SW480 (cell line): ENCODE data around the gene OVOL2.
A peak's percentile ranks its signal among the peaks of the same experiment; 100 is the strongest.
"Not testable (repeated sequence)": the region's sequence is repeated elsewhere in the genome, so short reads cannot be mapped to it uniquely, and the experiment has no call there.

Experiments used
- DNase-seq: peaks from one replicate; pipeline ENCODE4 v3.0.0-alpha.2; 2016; ENCODE audit warnings: low spot score

OVOL2 gene

DNA sequence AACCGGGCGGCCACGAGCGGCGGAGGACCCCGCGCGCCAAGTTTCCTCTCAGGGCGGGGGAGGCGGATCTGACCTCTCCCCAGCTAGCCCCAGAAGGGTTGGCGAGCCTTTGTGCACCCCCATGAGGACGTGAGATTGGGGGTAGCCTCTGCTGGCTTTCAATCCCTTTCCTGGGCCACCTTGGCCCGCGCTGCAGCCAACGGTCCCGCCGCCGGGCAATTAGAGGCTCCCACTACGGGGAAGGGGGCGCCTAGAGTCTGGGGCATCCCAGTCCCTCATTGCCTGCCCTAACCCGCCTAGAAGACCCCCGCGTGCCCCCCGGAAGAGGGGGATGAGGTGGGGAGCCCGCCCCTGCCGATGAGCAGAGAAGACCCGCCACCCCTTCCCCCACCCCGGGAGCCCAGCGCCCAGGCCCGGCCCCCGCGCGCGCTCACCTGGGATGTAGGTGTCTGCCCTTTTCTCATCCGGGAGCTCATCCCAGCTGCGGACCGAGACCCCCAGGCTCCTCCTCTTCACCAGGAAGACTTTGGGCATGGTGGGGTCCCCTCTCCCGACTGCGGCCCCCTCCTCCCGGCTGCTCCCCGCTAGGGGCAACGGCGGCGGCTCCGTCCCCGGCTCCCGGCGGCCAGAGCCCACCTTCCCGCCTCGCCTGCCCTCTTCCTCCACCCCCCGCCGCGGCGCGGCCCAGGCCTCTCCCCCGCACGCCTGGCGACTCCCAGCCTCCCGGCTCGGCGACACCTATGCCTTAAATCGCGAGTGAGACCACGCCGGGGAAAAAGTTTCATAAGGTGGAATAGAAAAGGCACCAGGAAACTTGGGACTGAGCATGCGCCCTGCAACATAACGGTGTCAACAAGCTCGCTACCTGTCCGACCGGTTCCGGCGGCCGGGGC, at the start of gene OVOL2:
Gene OVOL2, minus strand, starts transcription at position 816 of the 893 bp plus-strand sequence. Its CDS starts 282 bp downstream, at position 534.
- DNase-seq, result peak; percentile 79

- DNase-seq, result no peak
Observed at GRCh38 chr20:18103497-18103896, 45.8 kb upstream of the OVOL2 start.

- DNase-seq, result no peak
Observed at GRCh38 chr20:18101125-18101810, 43.6 kb upstream of the OVOL2 start.

GRCh38 chr20:18100569-18100968, 42.9 kb upstream of the OVOL2 start:
- not testable (repeated sequence) for DNase-seq

- no peak for DNase-seq
Observed at GRCh38 chr20:18094191-18094590, 36.5 kb upstream of the OVOL2 start.

GRCh38 chr20:18093388-18093787, 35.7 kb upstream of the OVOL2 start:
- DNase-seq, result no peak

DNA sequence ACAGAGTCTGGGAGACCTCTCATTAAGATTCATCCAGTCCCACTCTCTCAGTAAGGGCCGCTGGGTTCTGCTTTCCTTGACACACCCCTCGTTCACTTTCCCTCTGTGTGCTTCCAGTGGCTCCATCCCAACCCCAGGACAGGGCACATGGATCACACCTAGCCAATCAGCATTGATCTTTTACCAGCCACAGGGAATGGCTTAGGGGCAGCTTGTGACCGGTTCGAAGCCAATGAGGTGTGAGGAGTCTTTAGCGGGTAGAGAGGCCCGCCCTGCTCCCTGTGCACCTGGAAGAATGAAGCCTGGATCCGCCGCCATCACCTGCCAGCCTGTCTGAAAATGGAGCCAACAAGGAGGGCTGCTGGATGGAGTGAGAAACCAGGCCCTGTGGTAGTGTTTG, 35.2 kb upstream of the OVOL2 start:
- DNase-seq, result no peak

- DNase-seq, result no peak
Observed at GRCh38 chr20:18091623-18092022, 33.9 kb upstream of the OVOL2 start.

- DNase-seq, result no peak
Observed at GRCh38 chr20:18090477-18090876, 32.8 kb upstream of the OVOL2 start.

DNA sequence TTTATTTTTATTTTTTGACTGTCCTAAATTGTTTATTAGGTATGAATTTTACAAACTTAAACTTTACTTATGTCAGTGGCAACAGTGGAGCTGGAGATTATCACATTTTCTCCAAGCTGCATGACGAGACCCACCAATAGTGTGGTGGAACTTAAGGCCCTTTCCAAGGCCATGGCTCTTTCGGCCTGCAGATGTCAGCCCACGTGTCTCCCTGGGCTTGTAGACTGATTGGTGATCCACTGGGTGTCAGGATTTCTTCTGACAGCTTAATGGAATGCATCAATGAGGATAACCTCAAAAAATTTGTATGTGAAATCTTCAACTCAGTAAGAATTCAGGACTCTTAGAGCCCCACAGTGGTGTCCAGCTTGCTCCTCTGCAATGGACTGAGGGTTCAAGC, 32.3 kb upstream of the OVOL2 start:
- no peak for DNase-seq

DNA sequence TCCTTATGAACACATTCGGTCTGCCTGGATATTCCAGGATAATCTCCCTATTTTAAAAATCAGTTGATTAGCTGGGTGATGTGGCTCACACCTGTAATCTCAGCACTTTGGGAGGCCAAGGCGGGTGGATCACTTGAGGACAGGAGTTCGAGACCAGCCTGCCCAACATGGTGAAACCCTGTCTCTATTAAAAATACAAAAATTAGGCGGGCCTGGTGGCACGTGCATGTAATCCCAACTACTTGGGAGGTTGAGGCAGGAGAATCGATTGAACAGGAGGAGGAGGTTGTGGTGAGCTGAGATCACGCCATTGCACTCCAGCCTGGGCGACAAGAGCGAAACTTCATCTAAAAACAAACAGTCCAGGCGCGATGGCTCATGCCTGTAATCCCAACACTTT, 31.1 kb upstream of the OVOL2 start:
- DNase-seq, result not testable (repeated sequence)

GRCh38 chr20:18088298-18088697, 30.6 kb upstream of the OVOL2 start:
- not testable (repeated sequence) for DNase-seq

DNA sequence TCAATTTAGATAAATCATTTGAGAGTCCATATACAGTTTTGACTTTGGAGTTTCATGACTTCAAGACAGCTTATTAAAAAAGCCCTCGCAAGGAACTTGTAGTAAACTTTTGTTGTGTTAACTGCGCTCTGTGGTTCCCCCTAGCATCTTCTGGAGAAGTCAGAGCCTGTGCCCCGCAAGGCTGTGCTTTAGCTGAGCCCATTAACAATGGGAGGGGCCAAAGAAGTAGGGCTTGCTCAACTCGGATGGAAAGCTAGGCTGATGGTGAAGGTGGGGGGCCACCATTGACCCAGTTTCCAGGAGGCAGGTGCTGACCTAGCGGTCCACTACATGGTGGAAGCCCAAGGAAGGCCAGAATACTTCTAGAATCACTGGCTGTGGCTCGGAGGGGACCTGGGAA, 29.3 kb upstream of the OVOL2 start:
- no peak for DNase-seq

DNA sequence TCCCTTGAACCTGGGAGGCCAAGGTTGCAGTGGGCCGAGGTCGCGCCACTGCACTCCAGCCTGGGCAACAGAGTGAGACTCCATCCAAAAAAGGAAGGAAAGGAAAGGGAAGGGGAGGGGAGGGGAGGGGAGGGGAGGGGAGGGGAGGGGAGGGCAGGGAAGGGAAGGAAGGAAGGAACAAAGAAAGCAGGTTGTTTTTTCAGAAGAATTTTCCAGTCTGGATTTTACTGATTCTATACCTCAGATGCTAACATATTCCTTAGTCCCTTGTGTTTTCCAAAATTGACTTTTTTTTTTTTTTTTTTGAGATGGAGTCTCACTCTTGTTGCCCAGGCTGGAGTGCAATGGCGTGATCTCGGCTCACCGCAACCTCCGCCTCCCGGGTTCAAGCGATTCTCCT, 23.1 kb upstream of the OVOL2 start:
- not testable (repeated sequence) for DNase-seq

- DNase-seq, result no peak
Observed at GRCh38 chr20:18079756-18080353, 22.1 kb upstream of the OVOL2 start.

DNA sequence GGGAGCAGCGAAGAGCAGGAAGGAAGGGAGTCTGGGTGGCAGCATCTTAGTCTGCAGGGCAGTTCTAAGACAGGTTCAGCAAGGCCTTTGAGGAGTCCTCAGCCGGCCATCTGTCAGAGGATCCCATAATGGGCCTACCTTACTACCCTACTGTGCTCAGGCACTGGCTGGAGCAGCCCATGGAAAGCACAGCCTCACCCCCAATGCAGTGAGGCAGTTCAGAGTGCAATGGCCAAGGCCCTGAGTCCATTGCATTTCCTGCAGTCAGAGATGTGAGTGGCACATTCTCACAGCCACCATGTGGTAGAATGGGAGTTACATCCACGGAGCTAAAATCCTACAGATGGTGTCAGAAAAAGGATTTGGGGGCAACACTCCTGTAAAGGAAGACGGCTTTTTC, 19.4 kb upstream of the OVOL2 start:
- no peak for DNase-seq

GRCh38 chr20:18072532-18072931, 14.8 kb upstream of the OVOL2 start:
- DNase-seq, result no peak

DNA sequence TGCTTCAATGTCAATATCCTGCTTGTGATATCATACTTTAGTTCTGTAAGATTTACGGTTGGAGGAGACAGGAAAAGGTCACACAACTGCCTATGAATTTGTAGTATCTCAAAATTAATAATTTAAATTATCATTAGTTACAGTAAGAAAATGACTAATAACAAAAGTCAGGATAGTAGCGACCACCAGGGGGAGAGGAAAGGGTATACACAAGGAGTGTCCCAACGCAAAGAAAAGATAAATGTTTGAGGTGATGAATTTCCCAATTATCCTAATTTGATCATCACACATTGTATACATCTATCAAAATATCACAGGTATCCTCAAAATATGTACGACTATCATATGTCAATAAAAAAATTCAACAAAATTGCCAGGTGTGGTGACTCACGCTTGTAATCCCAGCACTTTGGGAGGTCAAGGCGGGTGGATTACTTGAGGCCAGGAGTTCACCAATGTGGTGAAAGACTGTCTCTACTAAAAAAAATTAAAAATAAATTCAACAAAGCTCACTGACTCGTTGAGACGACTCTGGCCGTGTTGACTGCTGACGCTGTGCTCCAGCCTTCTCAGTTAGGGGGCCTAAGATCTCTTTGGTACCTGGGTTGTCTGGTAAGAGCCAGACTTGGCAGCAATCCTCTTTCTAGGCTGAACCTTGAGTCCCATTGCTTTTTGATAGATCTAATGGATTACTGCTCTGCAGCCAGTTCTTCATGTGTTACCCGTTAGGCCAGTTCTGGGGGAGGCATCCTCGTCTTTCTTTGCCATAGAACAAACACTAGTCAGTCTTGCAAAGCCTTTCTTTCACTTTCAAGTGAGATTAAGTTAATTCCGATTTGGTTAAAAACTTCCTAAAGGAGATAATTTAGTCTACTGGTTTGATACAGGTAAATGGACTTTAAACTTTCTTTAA, 9.0 kb upstream of the OVOL2 start:
- no peak for DNase-seq

GRCh38 chr20:18063676-18064075, 6.0 kb upstream of the OVOL2 start:
- DNase-seq, result no peak

DNA sequence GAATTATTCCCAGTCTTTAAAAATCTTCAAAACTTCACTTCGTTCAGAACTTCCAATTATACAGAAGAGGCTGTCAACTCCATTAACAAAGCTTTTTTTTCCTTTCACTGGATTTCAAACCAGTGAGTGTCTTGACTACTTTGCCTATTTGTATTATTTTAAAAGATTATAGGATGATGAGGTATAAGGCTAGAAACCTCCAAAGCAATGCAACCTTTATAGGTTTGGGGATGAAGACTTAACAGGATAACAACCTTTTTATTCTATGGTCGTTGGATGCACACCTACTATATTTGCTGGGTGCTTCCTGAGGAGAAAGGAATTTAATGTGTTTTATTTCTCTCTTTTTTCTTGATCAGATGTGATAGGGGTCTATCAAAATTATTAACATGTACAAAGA, 1.9 kb upstream of the OVOL2 start:
- no peak for DNase-seq

- peak; percentile 90 for DNase-seq
Observed at GRCh38 chr20:18058661-18059467, 1.1 kb upstream of the OVOL2 start.
